PC-3 (cell line): ENCODE data around the gene PLOD2.

Experiments
- EZH2 ChIP-seq: fragments of 300-600 bp; sonication (generic); IDR thresholded peaks from one replicate; pipeline ENCODE4 v1.6.1; 2017; ENCODE audit warnings: antibody characterized with exemption, mild to moderate bottlenecking, low read length; ENCODE audit not compliant: unreplicated experiment
- TF ChIP-seq, protein P1 (sequence below): fragments of 300-600 bp; sonication (generic); conservative IDR thresholded peaks from 2 replicates; pipeline ENCODE4 v1.5.1; 2017; ENCODE audit warnings: antibody characterized with exemption, low read depth, mild to moderate bottlenecking, low read length

DNA sequence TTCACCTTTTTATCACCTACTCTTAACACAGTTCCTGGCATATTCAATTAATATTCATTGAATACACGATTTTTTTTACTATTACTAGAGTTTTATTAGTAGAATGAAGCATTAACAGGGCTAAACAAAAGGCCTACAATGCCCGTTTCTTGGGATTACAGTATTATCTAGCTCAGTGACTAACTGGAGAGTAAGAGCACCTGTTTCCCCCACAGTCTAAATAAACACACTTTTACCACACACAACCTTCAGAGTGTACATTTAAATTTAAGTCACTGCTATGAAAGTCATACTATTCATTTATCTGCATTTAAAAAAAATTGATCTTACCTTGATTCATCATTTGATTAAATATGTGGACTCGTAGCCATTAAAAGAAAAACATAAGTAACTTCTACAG lies 74.8 kb downstream of the PLOD2 start:
- TF ChIP-seq, protein P1, sequence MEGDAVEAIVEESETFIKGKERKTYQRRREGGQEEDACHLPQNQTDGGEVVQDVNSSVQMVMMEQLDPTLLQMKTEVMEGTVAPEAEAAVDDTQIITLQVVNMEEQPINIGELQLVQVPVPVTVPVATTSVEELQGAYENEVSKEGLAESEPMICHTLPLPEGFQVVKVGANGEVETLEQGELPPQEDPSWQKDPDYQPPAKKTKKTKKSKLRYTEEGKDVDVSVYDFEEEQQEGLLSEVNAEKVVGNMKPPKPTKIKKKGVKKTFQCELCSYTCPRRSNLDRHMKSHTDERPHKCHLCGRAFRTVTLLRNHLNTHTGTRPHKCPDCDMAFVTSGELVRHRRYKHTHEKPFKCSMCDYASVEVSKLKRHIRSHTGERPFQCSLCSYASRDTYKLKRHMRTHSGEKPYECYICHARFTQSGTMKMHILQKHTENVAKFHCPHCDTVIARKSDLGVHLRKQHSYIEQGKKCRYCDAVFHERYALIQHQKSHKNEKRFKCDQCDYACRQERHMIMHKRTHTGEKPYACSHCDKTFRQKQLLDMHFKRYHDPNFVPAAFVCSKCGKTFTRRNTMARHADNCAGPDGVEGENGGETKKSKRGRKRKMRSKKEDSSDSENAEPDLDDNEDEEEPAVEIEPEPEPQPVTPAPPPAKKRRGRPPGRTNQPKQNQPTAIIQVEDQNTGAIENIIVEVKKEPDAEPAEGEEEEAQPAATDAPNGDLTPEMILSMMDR = no peak
- no peak for TF ChIP-seq EZH2
